SK-N-SH (cell line): ENCODE data around the gene LAX1.

Experiments used
- EP300 ChIP-seq, 2 experiments: IDR thresholded peaks; 2 replicates each; pipeline versions ENCODE4 v1.4.0 to v1.6.1; 2012; ENCODE audit warnings: borderline replicate concordance in 1 of 2, low read depth in 1 of 2, low read length in 1 of 2
- EZH2phosphoT487 ChIP-seq: fragments of 200-600 bp; sonication (generic); IDR thresholded peaks from 2 replicates; pipeline ENCODE4 v1.6.1; 2017; ENCODE audit warnings: low read depth, mixed run types, mild to moderate bottlenecking, antibody characterized with exemption, moderate library complexity, borderline replicate concordance
- FOXJ3 ChIP-seq: sonication (generic); formaldehyde crosslinking; IDR thresholded peaks from 2 replicates; pipeline ENCODE4 v1.5.1; 2020; ENCODE audit warnings: mild to moderate bottlenecking, missing genetic modification reagents
- MXI1 ChIP-seq: IDR thresholded peaks from 2 replicates; pipeline ENCODE4 v1.6.1; 2012; ENCODE audit warnings: mild to moderate bottlenecking, low read depth, low read length, improper control_type of control experiment
- POLR2AphosphoS5 ChIP-seq: IDR thresholded peaks from 2 replicates; pipeline ENCODE4 v1.6.1; 2012; ENCODE audit warnings: low read depth, low read length
- RCOR1 ChIP-seq: fragments of 150-350 bp; IDR thresholded peaks from 2 replicates; pipeline ENCODE4 v1.6.1; 2017; ENCODE audit warnings: antibody characterized with exemption, low read length
- RXRA ChIP-seq: IDR thresholded peaks from 2 replicates; pipeline ENCODE4 v1.4.0; 2012; ENCODE audit warnings: low read depth, mild to moderate bottlenecking, borderline replicate concordance
- TAF1 ChIP-seq: IDR thresholded peaks from 2 replicates; pipeline ENCODE4 v1.6.1; 2012; ENCODE audit warnings: low read depth, mild to moderate bottlenecking, low read length, moderate library complexity, borderline replicate concordance
- TF ChIP-seq, protein P1 (sequence below): fragments of 200-600 bp; sonication (generic); IDR thresholded peaks from 2 replicates; pipeline ENCODE4 v1.6.1; 2017; ENCODE audit warnings: antibody characterized with exemption, mild to moderate bottlenecking, moderate library complexity
- TF ChIP-seq, protein P2 (sequence below): IDR thresholded peaks from 2 replicates; pipeline ENCODE4 v1.4.0; 2012; ENCODE audit warnings: low read depth, borderline replicate concordance
- TF ChIP-seq, protein P3 (sequence below): IDR thresholded peaks from 2 replicates; pipeline ENCODE4; 2012
- TF ChIP-seq, protein P4 (sequence below): IDR thresholded peaks from 2 replicates; pipeline ENCODE4 v1.6.1; 2012; ENCODE audit warnings: mild to moderate bottlenecking, low read depth, low read length, moderate library complexity
- TF ChIP-seq, protein P5 (sequence below): fragments of 150-350 bp; IDR thresholded peaks from 2 replicates; pipeline ENCODE4 v1.6.1; 2017; ENCODE audit warnings: antibody characterized with exemption, low read length, low read depth, borderline replicate concordance

DNA sequence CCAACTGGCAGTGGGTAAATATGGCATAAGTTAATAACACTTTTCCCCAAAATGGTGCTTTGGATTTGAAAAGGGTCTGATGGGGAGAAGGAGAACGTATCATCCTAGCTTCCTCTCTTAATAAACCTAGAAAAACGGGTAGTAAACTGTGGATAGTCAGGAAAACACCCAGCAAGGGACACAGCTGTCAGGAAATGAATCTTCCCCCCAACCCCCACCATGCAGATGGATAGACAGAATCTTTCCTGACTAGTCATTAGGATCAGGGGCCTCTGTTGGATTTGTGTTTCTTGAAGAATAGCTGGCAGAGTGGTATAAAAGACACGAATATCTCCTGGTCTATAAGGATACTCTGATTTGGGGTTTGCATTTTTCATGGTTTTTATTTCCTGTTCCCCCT, 22.5 kb upstream of the LAX1 start:
- TF ChIP-seq, protein P1, sequence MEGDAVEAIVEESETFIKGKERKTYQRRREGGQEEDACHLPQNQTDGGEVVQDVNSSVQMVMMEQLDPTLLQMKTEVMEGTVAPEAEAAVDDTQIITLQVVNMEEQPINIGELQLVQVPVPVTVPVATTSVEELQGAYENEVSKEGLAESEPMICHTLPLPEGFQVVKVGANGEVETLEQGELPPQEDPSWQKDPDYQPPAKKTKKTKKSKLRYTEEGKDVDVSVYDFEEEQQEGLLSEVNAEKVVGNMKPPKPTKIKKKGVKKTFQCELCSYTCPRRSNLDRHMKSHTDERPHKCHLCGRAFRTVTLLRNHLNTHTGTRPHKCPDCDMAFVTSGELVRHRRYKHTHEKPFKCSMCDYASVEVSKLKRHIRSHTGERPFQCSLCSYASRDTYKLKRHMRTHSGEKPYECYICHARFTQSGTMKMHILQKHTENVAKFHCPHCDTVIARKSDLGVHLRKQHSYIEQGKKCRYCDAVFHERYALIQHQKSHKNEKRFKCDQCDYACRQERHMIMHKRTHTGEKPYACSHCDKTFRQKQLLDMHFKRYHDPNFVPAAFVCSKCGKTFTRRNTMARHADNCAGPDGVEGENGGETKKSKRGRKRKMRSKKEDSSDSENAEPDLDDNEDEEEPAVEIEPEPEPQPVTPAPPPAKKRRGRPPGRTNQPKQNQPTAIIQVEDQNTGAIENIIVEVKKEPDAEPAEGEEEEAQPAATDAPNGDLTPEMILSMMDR: no peak
- TF ChIP-seq EP300 (IDR thresholded peaks at IDR 0.05; ENCODE audit: borderline replicate concordance in 1 of 2, low read depth in 1 of 2, low read length in 1 of 2) (no peak), POLR2AphosphoS5 (no peak), TAF1 (no peak), RXRA (no peak), RCOR1 (no peak), EZH2phosphoT487 (no peak), FOXJ3 (no peak), MXI1 (no peak)
- TF ChIP-seq, protein P2, sequence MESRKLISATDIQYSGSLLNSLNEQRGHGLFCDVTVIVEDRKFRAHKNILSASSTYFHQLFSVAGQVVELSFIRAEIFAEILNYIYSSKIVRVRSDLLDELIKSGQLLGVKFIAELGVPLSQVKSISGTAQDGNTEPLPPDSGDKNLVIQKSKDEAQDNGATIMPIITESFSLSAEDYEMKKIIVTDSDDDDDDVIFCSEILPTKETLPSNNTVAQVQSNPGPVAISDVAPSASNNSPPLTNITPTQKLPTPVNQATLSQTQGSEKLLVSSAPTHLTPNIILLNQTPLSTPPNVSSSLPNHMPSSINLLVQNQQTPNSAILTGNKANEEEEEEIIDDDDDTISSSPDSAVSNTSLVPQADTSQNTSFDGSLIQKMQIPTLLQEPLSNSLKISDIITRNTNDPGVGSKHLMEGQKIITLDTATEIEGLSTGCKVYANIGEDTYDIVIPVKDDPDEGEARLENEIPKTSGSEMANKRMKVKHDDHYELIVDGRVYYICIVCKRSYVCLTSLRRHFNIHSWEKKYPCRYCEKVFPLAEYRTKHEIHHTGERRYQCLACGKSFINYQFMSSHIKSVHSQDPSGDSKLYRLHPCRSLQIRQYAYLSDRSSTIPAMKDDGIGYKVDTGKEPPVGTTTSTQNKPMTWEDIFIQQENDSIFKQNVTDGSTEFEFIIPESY: no peak
- TF ChIP-seq, protein P3, sequence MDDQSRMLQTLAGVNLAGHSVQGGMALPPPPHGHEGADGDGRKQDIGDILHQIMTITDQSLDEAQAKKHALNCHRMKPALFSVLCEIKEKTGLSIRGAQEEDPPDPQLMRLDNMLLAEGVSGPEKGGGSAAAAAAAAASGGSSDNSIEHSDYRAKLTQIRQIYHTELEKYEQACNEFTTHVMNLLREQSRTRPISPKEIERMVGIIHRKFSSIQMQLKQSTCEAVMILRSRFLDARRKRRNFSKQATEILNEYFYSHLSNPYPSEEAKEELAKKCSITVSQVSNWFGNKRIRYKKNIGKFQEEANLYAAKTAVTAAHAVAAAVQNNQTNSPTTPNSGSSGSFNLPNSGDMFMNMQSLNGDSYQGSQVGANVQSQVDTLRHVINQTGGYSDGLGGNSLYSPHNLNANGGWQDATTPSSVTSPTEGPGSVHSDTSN: no peak
- TF ChIP-seq, protein P4, sequence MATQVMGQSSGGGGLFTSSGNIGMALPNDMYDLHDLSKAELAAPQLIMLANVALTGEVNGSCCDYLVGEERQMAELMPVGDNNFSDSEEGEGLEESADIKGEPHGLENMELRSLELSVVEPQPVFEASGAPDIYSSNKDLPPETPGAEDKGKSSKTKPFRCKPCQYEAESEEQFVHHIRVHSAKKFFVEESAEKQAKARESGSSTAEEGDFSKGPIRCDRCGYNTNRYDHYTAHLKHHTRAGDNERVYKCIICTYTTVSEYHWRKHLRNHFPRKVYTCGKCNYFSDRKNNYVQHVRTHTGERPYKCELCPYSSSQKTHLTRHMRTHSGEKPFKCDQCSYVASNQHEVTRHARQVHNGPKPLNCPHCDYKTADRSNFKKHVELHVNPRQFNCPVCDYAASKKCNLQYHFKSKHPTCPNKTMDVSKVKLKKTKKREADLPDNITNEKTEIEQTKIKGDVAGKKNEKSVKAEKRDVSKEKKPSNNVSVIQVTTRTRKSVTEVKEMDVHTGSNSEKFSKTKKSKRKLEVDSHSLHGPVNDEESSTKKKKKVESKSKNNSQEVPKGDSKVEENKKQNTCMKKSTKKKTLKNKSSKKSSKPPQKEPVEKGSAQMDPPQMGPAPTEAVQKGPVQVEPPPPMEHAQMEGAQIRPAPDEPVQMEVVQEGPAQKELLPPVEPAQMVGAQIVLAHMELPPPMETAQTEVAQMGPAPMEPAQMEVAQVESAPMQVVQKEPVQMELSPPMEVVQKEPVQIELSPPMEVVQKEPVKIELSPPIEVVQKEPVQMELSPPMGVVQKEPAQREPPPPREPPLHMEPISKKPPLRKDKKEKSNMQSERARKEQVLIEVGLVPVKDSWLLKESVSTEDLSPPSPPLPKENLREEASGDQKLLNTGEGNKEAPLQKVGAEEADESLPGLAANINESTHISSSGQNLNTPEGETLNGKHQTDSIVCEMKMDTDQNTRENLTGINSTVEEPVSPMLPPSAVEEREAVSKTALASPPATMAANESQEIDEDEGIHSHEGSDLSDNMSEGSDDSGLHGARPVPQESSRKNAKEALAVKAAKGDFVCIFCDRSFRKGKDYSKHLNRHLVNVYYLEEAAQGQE: no peak
- TF ChIP-seq, protein P5, sequence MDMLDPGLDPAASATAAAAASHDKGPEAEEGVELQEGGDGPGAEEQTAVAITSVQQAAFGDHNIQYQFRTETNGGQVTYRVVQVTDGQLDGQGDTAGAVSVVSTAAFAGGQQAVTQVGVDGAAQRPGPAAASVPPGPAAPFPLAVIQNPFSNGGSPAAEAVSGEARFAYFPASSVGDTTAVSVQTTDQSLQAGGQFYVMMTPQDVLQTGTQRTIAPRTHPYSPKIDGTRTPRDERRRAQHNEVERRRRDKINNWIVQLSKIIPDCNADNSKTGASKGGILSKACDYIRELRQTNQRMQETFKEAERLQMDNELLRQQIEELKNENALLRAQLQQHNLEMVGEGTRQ: no peak
